Activated gamma-delta T cell (primary cell): ENCODE results near the gene TTYH3.
"Not testable (repeated sequence)": the region's sequence is repeated elsewhere in the genome, so short reads cannot be mapped to it uniquely, and the experiment has no call there.

Experiments
- DNase-seq: peaks from one replicate; lab custom pipeline; 2025; lab: John Stamatoyannopoulos, UW

TTYH3 gene

DNA sequence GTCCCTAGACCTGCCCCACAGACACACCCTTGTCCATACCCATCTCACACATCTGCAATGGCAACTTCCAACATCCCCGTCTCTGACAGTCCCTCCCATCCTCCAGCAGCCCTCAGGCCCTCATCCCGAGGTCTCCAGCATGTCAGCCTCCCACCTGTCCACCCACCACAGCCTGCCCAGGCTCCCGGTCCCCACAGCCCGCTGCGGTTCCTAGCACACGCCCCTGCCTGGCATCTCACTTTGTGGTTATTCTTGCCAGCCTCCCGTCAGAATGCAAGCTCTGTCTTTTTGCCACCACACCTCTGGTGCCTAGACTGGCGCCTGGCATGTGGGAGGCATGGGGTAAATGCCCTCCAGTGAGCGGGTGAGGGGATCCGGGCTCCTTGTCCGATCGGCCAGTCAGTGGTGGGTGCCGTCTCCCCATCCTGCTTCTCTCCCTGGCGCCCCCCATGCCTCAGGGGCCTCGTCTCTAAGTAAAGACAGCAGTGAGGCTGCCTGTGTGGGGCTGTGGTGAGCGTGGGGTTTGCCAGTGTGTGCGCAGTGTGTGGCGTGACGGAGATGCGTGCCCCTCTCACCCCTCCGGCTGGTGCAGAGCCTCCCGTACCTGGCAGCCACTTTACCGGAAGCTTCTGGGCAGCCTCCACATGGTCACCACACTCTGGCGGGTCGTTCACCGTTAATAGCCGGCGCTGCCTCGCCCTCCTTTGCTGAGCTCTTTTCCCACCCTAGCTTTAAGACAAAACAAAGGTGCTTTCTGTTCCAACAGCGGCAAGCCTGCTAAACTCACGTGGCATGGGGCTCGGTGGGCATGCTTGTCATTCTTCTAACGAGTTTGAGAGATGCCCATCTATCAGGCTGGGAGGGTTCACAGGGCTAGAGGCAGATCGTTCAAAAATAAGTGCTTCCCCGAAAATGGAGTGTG, 28.5 kb upstream of the TTYH3 start:
- no peak for DNase-seq

DNA sequence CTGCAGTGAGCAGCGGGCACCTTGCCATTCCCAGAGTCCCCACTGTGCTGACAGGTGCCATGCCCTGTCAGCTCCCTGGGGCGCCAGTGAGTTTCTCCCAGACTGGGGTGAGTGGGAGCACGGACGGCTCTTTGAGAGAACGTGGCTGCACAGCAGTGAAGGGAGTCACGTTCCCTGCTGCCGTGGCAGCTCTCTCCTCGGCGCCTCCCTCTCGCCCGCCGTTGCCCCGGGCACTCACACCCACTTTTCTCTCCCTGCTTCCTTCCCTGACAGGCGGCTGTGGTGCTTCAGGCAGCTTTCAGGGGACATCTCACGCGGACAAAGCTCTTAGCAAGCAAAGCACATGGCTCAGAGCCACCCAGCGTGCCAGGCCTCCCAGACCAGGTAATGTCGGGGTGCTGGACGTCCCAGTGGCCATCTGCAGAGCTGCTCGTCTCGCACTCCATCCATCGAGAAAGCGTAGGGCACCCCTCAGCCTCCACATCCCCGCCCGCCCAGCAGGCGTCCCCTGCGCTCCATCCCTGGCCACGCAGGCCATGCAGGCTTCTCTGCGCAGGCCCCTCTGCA, 27.1 kb upstream of the TTYH3 start:
- DNase-seq = no peak

GRCh38 chr7:2605608-2606538, 25.9 kb upstream of the TTYH3 start:
- DNase-seq = no peak

DNA sequence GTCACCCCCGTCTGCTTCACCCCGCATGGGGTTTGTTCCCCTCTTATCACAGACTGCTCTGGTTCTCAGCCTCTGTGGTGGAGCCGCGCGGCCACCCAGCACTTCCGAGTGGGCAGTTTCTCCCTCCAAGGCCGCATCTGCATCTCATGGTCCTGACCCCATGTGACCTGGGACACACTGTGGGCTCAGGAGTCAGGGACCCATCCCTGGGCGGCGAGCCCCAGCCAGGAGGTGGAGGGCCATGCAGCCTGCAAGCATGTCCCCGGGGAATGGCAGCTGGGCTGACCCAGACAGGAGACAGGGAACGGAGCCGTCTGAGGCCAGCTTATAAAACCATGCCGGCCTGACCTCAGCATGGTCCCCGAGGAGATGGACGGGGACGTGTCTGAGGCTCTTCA, 25.2 kb upstream of the TTYH3 start:
- no peak for DNase-seq

DNA sequence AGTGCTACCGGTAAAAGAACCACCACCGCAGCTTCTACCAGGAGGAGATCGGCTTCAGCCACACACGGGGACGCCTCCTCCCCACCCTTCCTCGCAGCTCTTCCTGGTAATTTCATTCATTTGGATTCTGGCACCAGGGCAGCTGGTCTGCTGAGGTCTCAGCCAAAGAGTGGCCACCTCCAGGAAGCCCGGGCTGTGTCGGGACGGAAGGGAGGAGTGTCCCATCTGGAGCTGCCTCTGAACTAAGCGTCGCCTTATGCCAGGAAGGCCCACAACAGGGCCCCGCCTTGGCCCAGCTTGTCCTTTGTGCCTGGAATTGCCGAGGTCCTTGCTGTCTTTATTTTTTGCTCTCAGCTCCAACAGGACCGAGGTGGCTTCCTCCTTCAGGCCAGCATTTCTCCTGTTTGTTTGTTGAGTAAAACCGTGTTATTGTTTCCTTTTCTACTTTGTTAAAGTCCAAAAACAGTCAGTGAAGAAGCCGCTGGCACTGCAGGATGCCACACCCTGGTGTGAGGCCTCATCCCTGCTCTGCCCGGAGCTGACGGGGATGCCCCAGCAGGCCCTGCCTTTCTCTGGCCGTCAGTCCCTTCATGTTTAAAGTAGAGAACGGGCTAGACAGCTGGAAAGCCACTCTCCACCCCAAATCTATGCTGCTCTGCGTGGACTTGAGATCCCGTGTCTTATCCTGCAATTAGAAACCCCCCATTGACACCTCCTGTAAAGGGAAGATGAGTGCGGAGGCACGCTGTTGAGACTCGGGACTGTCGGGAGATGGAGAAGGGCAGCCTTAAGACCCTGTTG, 24.5 kb upstream of the TTYH3 start:
- no peak for DNase-seq

DNA sequence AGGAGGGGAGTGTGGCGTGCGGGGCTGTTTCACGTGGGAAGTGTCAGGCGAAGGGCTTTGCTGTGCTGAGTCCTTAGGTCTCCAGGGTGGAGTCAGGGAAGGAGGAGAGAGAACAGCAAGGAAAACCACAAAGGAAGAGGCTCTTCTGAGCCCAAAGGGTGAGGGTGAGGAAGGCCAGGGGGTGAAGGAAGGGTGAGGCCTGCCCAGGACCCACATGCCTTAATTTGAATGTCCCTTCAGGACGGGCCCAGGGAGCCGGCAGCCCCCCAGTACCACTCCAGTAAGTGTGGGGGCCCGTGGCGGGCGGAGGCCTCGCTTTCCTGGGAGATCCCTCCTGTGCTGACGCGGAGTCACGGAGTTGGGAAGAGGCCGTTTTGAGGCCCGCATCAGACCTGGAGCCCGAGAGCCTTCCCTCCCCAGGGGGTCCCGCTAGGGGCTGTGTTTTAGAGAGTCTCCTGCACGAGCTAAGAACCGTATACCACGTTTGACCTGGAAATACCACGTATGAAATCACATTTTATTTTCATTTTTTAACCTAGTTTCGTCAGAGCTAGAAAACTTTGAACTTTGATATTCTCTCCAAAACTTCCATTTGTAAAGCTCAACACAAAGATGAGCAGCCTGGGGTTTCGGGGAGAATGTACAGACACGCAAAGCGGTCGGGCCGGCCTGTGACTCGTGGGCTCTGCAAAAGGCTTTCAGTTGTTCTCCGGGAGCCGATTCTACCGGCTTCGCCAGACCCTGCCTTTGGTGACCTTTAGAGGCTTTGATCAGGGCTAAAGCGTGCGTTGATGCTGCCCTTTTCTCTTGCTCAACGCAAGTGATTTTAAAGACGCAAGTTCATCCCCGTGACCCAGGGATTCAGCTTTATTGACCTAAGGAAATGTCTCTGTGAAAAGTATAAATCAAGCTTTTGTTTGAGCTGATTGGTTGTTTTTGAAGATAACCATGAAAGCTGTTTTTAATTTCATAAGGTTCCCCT, 23.6 kb upstream of the TTYH3 start:
- DNase-seq = no peak

- DNase-seq = no peak
These were observed 22.8 kb upstream of the TTYH3 start for GRCh38 chr7:2608921-2609411.

GRCh38 chr7:2609646-2610045, 22.1 kb upstream of the TTYH3 start:
- not testable (repeated sequence) for DNase-seq

GRCh38 chr7:2610466-2610865, 21.3 kb upstream of the TTYH3 start:
- no peak for DNase-seq

DNA sequence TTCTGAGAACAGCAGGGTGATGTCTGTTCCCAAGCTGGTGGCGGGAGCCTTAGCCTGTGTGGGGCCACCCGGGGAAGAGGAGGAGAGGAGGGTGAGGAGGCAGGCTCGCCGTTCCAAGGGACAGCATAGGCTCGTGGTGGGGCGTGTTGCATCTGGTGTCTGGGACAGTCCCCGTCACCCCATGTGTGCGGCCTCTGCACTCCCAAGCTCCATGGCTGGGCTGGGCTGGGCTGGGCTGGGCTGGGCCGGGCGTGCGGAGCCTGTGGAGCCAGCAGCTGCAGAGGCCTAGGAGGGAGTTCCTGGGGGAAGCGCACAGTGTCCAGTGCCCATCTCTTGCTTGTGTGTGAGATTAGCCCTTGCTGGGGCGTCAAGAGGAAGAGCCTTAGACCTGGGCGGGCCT, 20.9 kb upstream of the TTYH3 start:
- no peak for DNase-seq

GRCh38 chr7:2611401-2611800, 20.4 kb upstream of the TTYH3 start:
- DNase-seq = no peak

DNA sequence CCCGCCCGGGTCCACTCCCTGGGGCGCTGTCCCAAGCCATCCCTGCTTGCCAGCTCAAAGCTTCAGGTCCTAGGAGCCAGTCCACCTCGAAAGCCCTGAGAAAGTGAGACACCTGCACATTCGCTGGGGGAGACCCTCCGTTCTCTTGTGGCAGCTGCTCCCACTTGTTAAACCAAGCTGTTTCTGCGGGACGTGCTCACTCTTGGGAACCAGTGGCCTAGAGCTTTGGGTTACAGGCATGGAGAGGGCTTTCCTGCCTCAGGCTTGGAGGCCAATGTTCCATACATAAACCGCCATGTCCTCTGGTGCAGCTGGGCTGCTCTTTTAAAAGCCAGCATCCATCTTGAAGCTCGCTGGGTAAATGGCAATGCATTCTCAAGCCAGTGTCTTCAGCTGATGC, 19.9 kb upstream of the TTYH3 start:
- no peak for DNase-seq

- DNase-seq = no peak
These were observed 19.2 kb upstream of the TTYH3 start for GRCh38 chr7:2612445-2613097.

DNA sequence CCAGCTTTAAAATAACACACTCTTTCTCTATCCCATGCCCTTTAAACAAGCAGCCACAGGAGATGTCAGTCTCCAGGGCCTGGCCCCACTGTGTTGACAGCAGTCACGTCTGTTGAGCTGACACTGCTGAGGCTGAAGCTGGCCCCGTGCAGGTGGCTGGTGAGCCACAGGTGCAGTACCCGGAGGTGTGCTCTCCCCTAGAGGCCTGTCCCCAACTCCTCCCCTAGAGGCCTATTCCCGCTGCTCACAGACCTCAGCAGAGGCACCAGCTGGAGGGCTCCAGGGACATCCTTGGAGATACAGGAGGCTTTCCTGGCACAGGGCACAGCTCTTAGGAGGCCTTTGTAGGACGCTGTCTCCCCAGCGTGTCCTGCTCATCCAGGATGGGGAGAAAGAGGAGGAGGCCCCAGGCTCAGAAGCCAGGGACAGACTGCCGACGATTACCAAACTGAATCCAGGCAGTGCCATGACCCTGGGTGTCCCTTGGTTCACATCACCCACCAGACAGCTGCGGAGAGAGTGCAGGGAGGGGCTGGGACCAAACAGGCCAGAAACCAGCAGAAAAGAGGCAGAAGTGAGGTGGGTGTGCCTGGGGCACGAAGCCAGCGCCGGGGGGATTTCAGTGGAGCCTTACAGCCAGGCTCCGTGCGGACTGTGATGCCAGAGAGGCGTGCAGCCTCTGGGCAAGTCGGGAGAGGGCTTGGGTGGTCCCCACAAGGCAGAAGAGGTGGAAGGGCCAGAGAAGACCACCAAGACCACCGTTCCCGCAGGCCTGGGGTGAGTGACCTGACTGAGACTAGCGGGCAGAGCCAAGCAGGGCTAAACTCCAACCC, 18.5 kb upstream of the TTYH3 start:
- no peak for DNase-seq

DNA sequence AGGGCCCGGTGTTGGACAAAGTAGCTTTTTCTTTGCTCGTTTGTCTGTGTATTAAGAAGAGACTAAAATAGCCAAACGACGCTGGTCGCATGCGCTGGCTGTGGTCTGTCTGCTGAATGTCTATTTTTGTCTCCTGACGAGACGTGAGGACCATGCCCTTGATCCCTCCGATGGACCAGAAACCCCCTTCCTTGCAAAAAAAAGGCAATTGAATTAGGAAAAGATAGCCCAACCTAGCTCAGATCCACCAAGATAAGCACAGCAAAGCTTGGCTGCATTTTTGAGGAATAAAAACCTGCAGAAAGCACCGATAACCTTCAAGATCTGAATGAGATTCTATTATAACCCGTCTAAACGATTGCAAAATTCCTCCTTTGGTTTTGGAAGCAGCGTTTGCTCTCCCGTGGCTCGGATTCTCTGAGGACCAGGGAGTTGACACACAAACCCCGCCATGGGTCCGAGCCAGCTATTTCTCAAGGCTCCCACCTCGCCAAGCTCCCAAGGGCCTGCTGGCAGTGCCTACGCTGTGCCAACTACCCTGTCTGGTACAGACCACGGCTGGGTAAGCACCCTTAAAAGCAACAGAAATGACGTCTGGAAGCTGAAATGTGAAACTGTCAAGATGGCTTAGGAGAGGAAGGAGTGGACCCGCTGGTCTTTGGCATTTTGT, 17.7 kb upstream of the TTYH3 start:
- no peak for DNase-seq

- DNase-seq = no peak
These were observed 17.0 kb upstream of the TTYH3 start for GRCh38 chr7:2614631-2615330.
